ENCODE results near the gene EPS8.

GRCh38 chr12:15701631-15702156, 87.5 kb downstream of the EPS8 start:
- TF ChIP-seq CTCF (IDR thresholded peaks at IDR 0.05; ENCODE audit: borderline replicate concordance, extremely low read depth, low read length, poor library complexity, severe bottlenecking) (no peak), EZH2 (IDR thresholded peaks at IDR 0.05; ENCODE audit: borderline replicate concordance, low read depth, low read length, severe bottlenecking) (no peak)

Data from DND-41 (cell line).